ENCODE results near the gene ANKRD6. TPM values are rescaled to one million over a fixed set of nuclear protein-coding genes. Genes with fewer than 3 reads are reported as not detected.

Gene ANKRD6
- total RNA-seq, 1 experiment from 2014 or later: 13.9 TPM

- TF ChIP-seq IRF1 (CRISPR knock-in tag; IDR thresholded peaks at IDR 0.05) (no peak), ZNF396 (CRISPR knock-in tag; IDR thresholded peaks at IDR 0.05; ENCODE audit: borderline replicate concordance) (no peak), ZNF138 (CRISPR knock-in tag; conservative IDR thresholded peaks at IDR 0.05) (no peak)
Observed at GRCh38 chr6:89649682-89650081, 216.7 kb downstream of the ANKRD6 start (continued).

GRCh38 chr6:89650579-89650978 lies 217.6 kb downstream of the ANKRD6 start:
- no peaks in the 10 kb centered on the region for H3K27me3 Mint-ChIP-seq (ENCODE audit: low read depth)
- ChIA-PET CTCF (no interaction called here), POLR2A (no interaction called here)
- no peak overlapping the region for H3K27ac Mint-ChIP-seq
- TF ChIP-seq ELF4 (CRISPR knock-in tag; IDR thresholded peaks at IDR 0.05; ENCODE audit: low read depth) (no peak), CREB1 (CRISPR knock-in tag; IDR thresholded peaks at IDR 0.05) (no peak), GABPB1 (CRISPR knock-in tag; IDR thresholded peaks at IDR 0.05) (no peak), E2F1 (CRISPR knock-in tag; IDR thresholded peaks at IDR 0.05) (no peak), STAT6 (CRISPR knock-in tag; conservative IDR thresholded peaks at IDR 0.05; ENCODE audit: low read depth) (no peak), ZMAT4 (CRISPR knock-in tag; IDR thresholded peaks at IDR 0.05) (no peak), IRF2 (CRISPR knock-in tag; IDR thresholded peaks at IDR 0.05; ENCODE audit: borderline replicate concordance, low read depth) (no peak), ZNF512 (CRISPR knock-in tag; IDR thresholded peaks at IDR 0.05; ENCODE audit: borderline replicate concordance) (no peak), RORB (CRISPR knock-in tag; IDR thresholded peaks at IDR 0.05) (no peak), PRRX2 (CRISPR knock-in tag; IDR thresholded peaks at IDR 0.05) (no peak), ZNF532 (CRISPR knock-in tag; IDR thresholded peaks at IDR 0.05; ENCODE audit: borderline replicate concordance) (no peak), USF2 (CRISPR knock-in tag; IDR thresholded peaks at IDR 0.05) (no peak), ATF3 (CRISPR knock-in tag; conservative IDR thresholded peaks at IDR 0.05) (no peak), TEAD4 (CRISPR knock-in tag; IDR thresholded peaks at IDR 0.05) (no peak), ZSCAN18 (CRISPR knock-in tag; IDR thresholded peaks at IDR 0.05) (no peak), JUN (CRISPR knock-in tag; IDR thresholded peaks at IDR 0.05) (no peak), ZNF138 (CRISPR knock-in tag; conservative IDR thresholded peaks at IDR 0.05) (no peak)
- TF ChIP-seq, protein P1, sequence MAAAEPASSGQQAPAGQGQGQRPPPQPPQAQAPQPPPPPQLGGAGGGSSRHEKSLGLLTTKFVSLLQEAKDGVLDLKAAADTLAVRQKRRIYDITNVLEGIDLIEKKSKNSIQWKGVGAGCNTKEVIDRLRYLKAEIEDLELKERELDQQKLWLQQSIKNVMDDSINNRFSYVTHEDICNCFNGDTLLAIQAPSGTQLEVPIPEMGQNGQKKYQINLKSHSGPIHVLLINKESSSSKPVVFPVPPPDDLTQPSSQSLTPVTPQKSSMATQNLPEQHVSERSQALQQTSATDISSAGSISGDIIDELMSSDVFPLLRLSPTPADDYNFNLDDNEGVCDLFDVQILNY (CRISPR knock-in tag; IDR thresholded peaks at IDR 0.05): no peak
- TF ChIP-seq, protein P2, sequence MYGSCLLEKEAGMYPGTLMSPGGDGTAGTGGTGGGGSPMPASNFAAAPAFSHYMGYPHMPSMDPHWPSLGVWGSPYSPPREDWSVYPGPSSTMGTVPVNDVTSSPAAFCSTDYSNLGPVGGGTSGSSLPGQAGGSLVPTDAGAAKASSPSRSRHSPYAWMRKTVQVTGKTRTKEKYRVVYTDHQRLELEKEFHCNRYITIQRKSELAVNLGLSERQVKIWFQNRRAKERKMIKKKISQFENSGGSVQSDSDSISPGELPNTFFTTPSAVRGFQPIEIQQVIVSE (CRISPR knock-in tag; IDR thresholded peaks at IDR 0.05; ENCODE audit: borderline replicate concordance): no peak
- DNase-seq (ENCODE audit: low spot score) (no peak), ATAC-seq (no peak)
- peaks cover 90% of the 10 kb centered on the region for H3K36me3 Mint-ChIP-seq
- H3K9me3 Mint-ChIP-seq: no peaks in the 10 kb centered on the region
- no peak overlapping the region for H3K4me3 Mint-ChIP-seq
- no peaks in the 10 kb centered on the region for H3K4me1 Mint-ChIP-seq
